ENCODE measurements around the gene CACNA1G.

The CACNA1G gene

GRCh38 chr17:50657627-50658026, 97.1 kb downstream of the CACNA1G start:
- DNase-seq (ENCODE audit: extremely low read depth, low read depth) = no peak
- TF ChIP-seq CTCF (IDR thresholded peaks at IDR 0.05; ENCODE audit: low read depth, low read length) = no peak

GRCh38 chr17:50658616-50659015, 98.1 kb downstream of the CACNA1G start:
- no peak for DNase-seq (ENCODE audit: extremely low read depth, low read depth)
- no peak for TF ChIP-seq CTCF (IDR thresholded peaks at IDR 0.05; ENCODE audit: low read depth, low read length)

- no peak for TF ChIP-seq CTCF (IDR thresholded peaks at IDR 0.05; ENCODE audit: low read depth, low read length)
- no peak for DNase-seq (ENCODE audit: extremely low read depth, low read depth)
Measured at GRCh38 chr17:50659179-50659578, 98.7 kb downstream of the CACNA1G start.

GRCh38 chr17:50660042-50660886, 99.7 kb downstream of the CACNA1G start:
- TF ChIP-seq CTCF (IDR thresholded peaks at IDR 0.05; ENCODE audit: low read depth, low read length) = no peak
- no peak for DNase-seq (ENCODE audit: extremely low read depth, low read depth)

GRCh38 chr17:50660887-50661345, 100.4 kb downstream of the CACNA1G start:
- no peak for DNase-seq (ENCODE audit: extremely low read depth, low read depth)
- TF ChIP-seq CTCF (IDR thresholded peaks at IDR 0.05; ENCODE audit: low read depth, low read length) = no peak

- DNase-seq (ENCODE audit: extremely low read depth, low read depth) = no peak
- TF ChIP-seq CTCF (IDR thresholded peaks at IDR 0.05; ENCODE audit: low read depth, low read length) = no peak
Measured at GRCh38 chr17:50661348-50661747, 100.8 kb downstream of the CACNA1G start.

- DNase-seq (ENCODE audit: extremely low read depth, low read depth) = peak; percentile 84
- TF ChIP-seq CTCF (IDR thresholded peaks at IDR 0.05; ENCODE audit: low read depth, low read length) = no peak
Measured at GRCh38 chr17:50661795-50662391, 101.4 kb downstream of the CACNA1G start.

All from AG09319 (cell line).